WTC11 (cell line): ENCODE results near the gene RABL6. TPM values are rescaled to one million over a fixed set of nuclear protein-coding genes. Genes with fewer than 3 reads are reported as not detected.

Experiments
- ATAC-seq: fragments of 200-7000 bp; cut with Tn5 transposase; 2 replicates; pipeline ENCODE4 v1.10.0; 2021; ENCODE audit warnings: mild to moderate bottlenecking, moderate library complexity
- CTCF ChIA-PET: fragments of 300-600 bp; sonication (Branson Sonifier 250); formaldehyde crosslinking; loops from one replicate; lab custom pipeline; 2021; ENCODE audit warnings: antibody characterized with exemption; lab: Charles Lee
- POLR2A ChIA-PET: fragments of 350-600 bp; sonication (Branson Sonifier 250); formaldehyde crosslinking; loops from one replicate; lab custom pipeline; 2021; ENCODE audit warnings: antibody characterized with exemption; lab: Charles Lee
- DNase-seq: peaks from one replicate; pipeline ENCODE4 v3.0.0; 2021; ENCODE audit warnings: low spot score
- H3K27ac Mint-ChIP-seq: 2 replicates; pipeline ENCODE4 v1.8.0; 2021; ENCODE audit warnings: mixed read lengths
- H3K27me3 Mint-ChIP-seq: 2 replicates; pipeline ENCODE4 v1.8.0; 2021; ENCODE audit warnings: low read depth, mild to moderate bottlenecking, moderate library complexity, mixed read lengths
- H3K36me3 Mint-ChIP-seq: 2 replicates; pipeline ENCODE4 v1.8.0; 2021; ENCODE audit warnings: mixed read lengths
- H3K4me1 Mint-ChIP-seq: 2 replicates; pipeline ENCODE4 v1.8.0; 2022; ENCODE audit warnings: mixed read lengths
- H3K4me3 Mint-ChIP-seq: 2 replicates; pipeline ENCODE4 v1.8.0; 2021; ENCODE audit warnings: mild to moderate bottlenecking, moderate library complexity, mixed read lengths
- H3K9me3 Mint-ChIP-seq: 2 replicates; pipeline ENCODE4 v1.8.0; 2021; ENCODE audit warnings: mixed read lengths
- EMX1 ChIP-seq: fragments of 250-450 bp; sonication (Bioruptor Pico); IDR thresholded peaks from 2 replicates; pipeline ENCODE4 v1.8.0; 2021; ENCODE audit warnings: mild to moderate bottlenecking
- GABPB1 ChIP-seq: sonication (generic); formaldehyde crosslinking; IDR thresholded peaks from 2 replicates; pipeline ENCODE4 v1.8.1; 2023; ENCODE audit warnings: mild to moderate bottlenecking, missing genetic modification reagents
- SP1 ChIP-seq: sonication (generic); formaldehyde crosslinking; conservative IDR thresholded peaks from 2 replicates; pipeline ENCODE4 v1.8.1; 2022; ENCODE audit warnings: missing genetic modification reagents
- TEAD1 ChIP-seq: sonication (generic); formaldehyde crosslinking; IDR thresholded peaks from 2 replicates; pipeline ENCODE4 v1.8.0; 2022; ENCODE audit warnings: mild to moderate bottlenecking, missing genetic modification reagents
- ZNF671 ChIP-seq: fragments of 250-450 bp; sonication (Bioruptor Pico); IDR thresholded peaks from 2 replicates; pipeline ENCODE4 v1.8.0; 2021; ENCODE audit warnings: mild to moderate bottlenecking
- total RNA-seq: library from RNA; stranded (reverse); gene quantifications from 3 replicates; pipeline ENCODE4 v1.2.3, GENCODE V29; 2021
- TF ChIP-seq, protein P1 (sequence below): sonication (generic); formaldehyde crosslinking; IDR thresholded peaks from 2 replicates; pipeline ENCODE4 v1.8.1; 2022; ENCODE audit warnings: mild to moderate bottlenecking, missing genetic modification reagents, moderate library complexity, borderline replicate concordance
- TF ChIP-seq, protein P2 (sequence below): sonication (generic); formaldehyde crosslinking; IDR thresholded peaks from 2 replicates; pipeline ENCODE4 v1.8.0; 2023; ENCODE audit warnings: mild to moderate bottlenecking, missing genetic modification reagents
- TF ChIP-seq, protein P3 (sequence below): fragments of 200-600 bp; IDR thresholded peaks from 2 replicates; pipeline ENCODE4 v1.8.0; 2022; ENCODE audit warnings: antibody characterized with exemption
- TF ChIP-seq, protein P4 (sequence below): sonication (generic); formaldehyde crosslinking; IDR thresholded peaks from 2 replicates; pipeline ENCODE4 v1.8.1; 2023; ENCODE audit warnings: mild to moderate bottlenecking, missing genetic modification reagents, moderate library complexity
- TF ChIP-seq, protein P5 (sequence below): sonication (generic); formaldehyde crosslinking; IDR thresholded peaks from 2 replicates; pipeline ENCODE4 v1.8.1; 2022; ENCODE audit warnings: missing genetic modification reagents, borderline replicate concordance
- TF ChIP-seq, protein P6 (sequence below): fragments of 250-450 bp; sonication (Bioruptor Pico); IDR thresholded peaks from 2 replicates; pipeline ENCODE4 v1.8.0; 2021; ENCODE audit warnings: mild to moderate bottlenecking
- TF ChIP-seq, protein P7 (sequence below): sonication (generic); formaldehyde crosslinking; IDR thresholded peaks from 2 replicates; pipeline ENCODE4 v1.8.1; 2023; ENCODE audit warnings: mild to moderate bottlenecking, missing genetic modification reagents

RABL6 gene
- total RNA-seq, 1 experiment from 2014 or later: 171 TPM

DNA sequence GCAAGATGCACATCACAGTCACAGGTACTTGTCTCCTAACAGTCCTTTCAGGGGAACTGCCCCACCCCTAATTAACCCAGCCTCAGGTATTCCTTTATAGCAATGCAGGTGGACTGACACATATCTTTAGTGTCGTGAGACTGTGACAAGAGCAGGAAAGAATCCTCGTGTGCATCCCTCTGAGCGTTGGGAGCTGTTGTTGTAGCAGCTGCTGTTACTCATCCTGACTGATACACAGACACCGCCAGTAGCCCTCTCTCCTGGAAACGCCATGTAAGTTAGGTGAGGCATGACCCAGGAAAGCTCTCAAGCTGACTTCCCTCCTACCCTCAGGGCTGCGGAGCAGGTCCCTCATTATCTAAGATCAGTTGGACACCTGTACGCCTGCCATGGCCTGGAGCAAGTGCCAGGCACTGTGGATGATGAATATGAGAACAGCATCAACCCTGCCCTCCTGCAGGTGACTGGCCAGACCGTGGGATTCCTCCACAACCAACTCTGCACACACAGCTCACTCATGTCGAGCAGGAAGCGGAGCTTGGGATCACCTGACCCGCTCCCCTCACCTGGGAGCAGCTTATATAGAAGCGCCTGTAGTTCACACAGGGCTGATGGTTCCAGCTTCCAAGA lies 33.2 kb upstream of the RABL6 start (continued):
- TF ChIP-seq, protein P1, sequence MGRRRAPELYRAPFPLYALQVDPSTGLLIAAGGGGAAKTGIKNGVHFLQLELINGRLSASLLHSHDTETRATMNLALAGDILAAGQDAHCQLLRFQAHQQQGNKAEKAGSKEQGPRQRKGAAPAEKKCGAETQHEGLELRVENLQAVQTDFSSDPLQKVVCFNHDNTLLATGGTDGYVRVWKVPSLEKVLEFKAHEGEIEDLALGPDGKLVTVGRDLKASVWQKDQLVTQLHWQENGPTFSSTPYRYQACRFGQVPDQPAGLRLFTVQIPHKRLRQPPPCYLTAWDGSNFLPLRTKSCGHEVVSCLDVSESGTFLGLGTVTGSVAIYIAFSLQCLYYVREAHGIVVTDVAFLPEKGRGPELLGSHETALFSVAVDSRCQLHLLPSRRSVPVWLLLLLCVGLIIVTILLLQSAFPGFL (CRISPR knock-in tag): no peak
- TF ChIP-seq, protein P2, sequence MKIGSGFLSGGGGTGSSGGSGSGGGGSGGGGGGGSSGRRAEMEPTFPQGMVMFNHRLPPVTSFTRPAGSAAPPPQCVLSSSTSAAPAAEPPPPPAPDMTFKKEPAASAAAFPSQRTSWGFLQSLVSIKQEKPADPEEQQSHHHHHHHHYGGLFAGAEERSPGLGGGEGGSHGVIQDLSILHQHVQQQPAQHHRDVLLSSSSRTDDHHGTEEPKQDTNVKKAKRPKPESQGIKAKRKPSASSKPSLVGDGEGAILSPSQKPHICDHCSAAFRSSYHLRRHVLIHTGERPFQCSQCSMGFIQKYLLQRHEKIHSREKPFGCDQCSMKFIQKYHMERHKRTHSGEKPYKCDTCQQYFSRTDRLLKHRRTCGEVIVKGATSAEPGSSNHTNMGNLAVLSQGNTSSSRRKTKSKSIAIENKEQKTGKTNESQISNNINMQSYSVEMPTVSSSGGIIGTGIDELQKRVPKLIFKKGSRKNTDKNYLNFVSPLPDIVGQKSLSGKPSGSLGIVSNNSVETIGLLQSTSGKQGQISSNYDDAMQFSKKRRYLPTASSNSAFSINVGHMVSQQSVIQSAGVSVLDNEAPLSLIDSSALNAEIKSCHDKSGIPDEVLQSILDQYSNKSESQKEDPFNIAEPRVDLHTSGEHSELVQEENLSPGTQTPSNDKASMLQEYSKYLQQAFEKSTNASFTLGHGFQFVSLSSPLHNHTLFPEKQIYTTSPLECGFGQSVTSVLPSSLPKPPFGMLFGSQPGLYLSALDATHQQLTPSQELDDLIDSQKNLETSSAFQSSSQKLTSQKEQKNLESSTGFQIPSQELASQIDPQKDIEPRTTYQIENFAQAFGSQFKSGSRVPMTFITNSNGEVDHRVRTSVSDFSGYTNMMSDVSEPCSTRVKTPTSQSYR (CRISPR knock-in tag): no peak
- no peak for TF ChIP-seq TEAD1 (CRISPR knock-in tag)
- TF ChIP-seq ZNF671 (CRISPR knock-in tag): no peak
- TF ChIP-seq, all 79 proteins: peak for 0

DNA sequence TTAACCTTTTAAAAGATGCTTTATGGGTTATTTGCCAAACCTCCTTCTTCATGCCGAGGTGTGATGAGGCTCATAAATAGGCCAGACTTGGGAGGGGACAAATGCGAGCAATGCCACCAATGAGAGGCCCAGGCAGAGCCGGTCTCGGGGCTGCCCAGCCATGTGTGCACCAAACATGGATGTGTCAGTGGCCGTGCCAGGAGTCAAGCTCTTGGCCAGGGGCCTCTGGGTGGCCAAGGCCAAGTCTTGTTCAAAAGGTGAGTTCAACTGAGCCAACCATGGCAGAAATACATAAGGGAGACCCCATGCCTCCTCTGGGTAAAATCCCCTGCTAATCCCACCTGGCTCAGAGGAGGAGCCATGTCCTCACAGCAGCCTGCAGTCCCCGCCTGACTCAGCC lies 32.6 kb upstream of the RABL6 start:
- Mint-ChIP-seq H3K9me3 (peaks cover 28% of the 10 kb centered on the region), H3K36me3 (peaks cover 11% of the 10 kb centered on the region), H3K4me1 (peaks cover 5% of the 10 kb centered on the region; the same call in 1 of the 2 replicates), H3K27ac (no peak overlapping the region), H3K27me3 (peaks cover 36% of the 10 kb centered on the region), H3K4me3 (no peak overlapping the region)
- ChIA-PET CTCF (interaction anchor here (0.6 to 0.7 kb wide), 2 partner anchors 100 to 260 kb away, joined by 3 read pairs; no protein-coding TSS in a partner anchor), POLR2A (interaction anchor here (1.2 kb wide), 1 partner anchor 62 kb away, joined by 3 read pairs; no protein-coding TSS in a partner anchor)
- TF ChIP-seq SP1 (CRISPR knock-in tag): no peak
- TF ChIP-seq, protein P3, sequence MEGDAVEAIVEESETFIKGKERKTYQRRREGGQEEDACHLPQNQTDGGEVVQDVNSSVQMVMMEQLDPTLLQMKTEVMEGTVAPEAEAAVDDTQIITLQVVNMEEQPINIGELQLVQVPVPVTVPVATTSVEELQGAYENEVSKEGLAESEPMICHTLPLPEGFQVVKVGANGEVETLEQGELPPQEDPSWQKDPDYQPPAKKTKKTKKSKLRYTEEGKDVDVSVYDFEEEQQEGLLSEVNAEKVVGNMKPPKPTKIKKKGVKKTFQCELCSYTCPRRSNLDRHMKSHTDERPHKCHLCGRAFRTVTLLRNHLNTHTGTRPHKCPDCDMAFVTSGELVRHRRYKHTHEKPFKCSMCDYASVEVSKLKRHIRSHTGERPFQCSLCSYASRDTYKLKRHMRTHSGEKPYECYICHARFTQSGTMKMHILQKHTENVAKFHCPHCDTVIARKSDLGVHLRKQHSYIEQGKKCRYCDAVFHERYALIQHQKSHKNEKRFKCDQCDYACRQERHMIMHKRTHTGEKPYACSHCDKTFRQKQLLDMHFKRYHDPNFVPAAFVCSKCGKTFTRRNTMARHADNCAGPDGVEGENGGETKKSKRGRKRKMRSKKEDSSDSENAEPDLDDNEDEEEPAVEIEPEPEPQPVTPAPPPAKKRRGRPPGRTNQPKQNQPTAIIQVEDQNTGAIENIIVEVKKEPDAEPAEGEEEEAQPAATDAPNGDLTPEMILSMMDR: no peak
- TF ChIP-seq, protein P4, sequence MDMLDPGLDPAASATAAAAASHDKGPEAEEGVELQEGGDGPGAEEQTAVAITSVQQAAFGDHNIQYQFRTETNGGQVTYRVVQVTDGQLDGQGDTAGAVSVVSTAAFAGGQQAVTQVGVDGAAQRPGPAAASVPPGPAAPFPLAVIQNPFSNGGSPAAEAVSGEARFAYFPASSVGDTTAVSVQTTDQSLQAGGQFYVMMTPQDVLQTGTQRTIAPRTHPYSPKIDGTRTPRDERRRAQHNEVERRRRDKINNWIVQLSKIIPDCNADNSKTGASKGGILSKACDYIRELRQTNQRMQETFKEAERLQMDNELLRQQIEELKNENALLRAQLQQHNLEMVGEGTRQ: no peak
- TF ChIP-seq, protein P5, sequence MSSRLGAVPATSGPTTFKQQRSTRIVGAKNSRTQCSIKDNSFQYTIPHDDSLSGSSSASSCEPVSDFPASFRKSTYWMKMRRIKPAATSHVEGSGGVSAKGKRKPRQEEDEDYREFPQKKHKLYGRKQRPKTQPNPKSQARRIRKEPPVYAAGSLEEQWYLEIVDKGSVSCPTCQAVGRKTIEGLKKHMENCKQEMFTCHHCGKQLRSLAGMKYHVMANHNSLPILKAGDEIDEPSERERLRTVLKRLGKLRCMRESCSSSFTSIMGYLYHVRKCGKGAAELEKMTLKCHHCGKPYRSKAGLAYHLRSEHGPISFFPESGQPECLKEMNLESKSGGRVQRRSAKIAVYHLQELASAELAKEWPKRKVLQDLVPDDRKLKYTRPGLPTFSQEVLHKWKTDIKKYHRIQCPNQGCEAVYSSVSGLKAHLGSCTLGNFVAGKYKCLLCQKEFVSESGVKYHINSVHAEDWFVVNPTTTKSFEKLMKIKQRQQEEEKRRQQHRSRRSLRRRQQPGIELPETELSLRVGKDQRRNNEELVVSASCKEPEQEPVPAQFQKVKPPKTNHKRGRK: no peak
- DNase-seq (no peak), ATAC-seq (no peak)

DNA sequence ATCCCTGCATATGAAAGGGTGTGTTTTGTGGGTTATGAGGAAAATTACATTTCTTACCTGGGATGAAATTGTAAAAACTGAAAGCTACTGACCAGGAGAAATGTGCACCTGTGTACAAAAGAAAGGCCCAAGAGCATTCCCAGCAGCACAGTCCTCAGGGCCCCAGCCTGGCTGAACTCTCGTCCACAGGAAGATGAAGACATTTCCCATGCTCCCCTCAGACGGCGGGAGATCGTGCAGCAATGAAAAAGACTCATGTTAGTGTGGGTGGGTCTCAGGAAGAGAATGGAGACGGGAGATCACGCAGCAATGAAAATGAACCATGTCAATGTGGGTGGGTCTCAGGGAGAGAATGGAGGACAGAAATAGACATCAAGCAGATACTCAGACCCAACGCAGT lies 30.8 kb upstream of the RABL6 start:
- ATAC-seq: no peak
- Mint-ChIP-seq H3K36me3 (peaks cover 11% of the 10 kb centered on the region), H3K27me3 (peaks cover 51% of the 10 kb centered on the region), H3K4me3 (no peak overlapping the region), H3K4me1 (no peaks in the 10 kb centered on the region), H3K27ac (peak overlapping the region; percentile 23), H3K9me3 (peaks cover 28% of the 10 kb centered on the region)
- DNase-seq: no peak
- ChIA-PET CTCF (interaction anchor here (1.1 to 2.2 kb wide), 6 partner anchors 11 to 291 kb away, joined by 3 to 14 read pairs (median 6); partner anchors contain the start of gene LCN8), POLR2A (no interaction called here)
- TF ChIP-seq GABPB1 (CRISPR knock-in tag): no peak
- TF ChIP-seq, protein P3: no peak
- TF ChIP-seq, protein P6, sequence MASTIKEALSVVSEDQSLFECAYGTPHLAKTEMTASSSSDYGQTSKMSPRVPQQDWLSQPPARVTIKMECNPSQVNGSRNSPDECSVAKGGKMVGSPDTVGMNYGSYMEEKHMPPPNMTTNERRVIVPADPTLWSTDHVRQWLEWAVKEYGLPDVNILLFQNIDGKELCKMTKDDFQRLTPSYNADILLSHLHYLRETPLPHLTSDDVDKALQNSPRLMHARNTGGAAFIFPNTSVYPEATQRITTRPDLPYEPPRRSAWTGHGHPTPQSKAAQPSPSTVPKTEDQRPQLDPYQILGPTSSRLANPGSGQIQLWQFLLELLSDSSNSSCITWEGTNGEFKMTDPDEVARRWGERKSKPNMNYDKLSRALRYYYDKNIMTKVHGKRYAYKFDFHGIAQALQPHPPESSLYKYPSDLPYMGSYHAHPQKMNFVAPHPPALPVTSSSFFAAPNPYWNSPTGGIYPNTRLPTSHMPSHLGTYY (CRISPR knock-in tag): no peak
- TF ChIP-seq, protein P7, sequence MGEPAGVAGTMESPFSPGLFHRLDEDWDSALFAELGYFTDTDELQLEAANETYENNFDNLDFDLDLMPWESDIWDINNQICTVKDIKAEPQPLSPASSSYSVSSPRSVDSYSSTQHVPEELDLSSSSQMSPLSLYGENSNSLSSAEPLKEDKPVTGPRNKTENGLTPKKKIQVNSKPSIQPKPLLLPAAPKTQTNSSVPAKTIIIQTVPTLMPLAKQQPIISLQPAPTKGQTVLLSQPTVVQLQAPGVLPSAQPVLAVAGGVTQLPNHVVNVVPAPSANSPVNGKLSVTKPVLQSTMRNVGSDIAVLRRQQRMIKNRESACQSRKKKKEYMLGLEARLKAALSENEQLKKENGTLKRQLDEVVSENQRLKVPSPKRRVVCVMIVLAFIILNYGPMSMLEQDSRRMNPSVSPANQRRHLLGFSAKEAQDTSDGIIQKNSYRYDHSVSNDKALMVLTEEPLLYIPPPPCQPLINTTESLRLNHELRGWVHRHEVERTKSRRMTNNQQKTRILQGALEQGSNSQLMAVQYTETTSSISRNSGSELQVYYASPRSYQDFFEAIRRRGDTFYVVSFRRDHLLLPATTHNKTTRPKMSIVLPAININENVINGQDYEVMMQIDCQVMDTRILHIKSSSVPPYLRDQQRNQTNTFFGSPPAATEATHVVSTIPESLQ: no peak
- no peak for TF ChIP-seq EMX1
